ENCODE results near the gene HERC3.

The HERC3 gene

GRCh38 chr4:88705223-88705622, 112.9 kb downstream of the HERC3 start:
- Histone ChIP-seq H3K4me3 (replicated peaks; ENCODE audit: insufficient read depth, low read length) (no peak overlapping the region), H3K27me3 (ENCODE audit: insufficient read depth, poor library complexity, severe bottlenecking) (no peaks in the 10 kb centered on the region), H3K27ac (replicated peaks) (no peak overlapping the region)
- DNase-seq (ENCODE audit: low read depth in 1 of 2, low spot score in 1 of 2), result no peak
- TF ChIP-seq GABPA (IDR thresholded peaks at IDR 0.05; ENCODE audit: low read depth), result no peak
- TF ChIP-seq POLR2AphosphoS5 (IDR thresholded peaks at IDR 0.05; ENCODE audit: low read depth), result no peak
- no peak for TF ChIP-seq REST (IDR thresholded peaks at IDR 0.05; ENCODE audit: insufficient replicate concordance, low read depth)
- TF ChIP-seq, protein P1, sequence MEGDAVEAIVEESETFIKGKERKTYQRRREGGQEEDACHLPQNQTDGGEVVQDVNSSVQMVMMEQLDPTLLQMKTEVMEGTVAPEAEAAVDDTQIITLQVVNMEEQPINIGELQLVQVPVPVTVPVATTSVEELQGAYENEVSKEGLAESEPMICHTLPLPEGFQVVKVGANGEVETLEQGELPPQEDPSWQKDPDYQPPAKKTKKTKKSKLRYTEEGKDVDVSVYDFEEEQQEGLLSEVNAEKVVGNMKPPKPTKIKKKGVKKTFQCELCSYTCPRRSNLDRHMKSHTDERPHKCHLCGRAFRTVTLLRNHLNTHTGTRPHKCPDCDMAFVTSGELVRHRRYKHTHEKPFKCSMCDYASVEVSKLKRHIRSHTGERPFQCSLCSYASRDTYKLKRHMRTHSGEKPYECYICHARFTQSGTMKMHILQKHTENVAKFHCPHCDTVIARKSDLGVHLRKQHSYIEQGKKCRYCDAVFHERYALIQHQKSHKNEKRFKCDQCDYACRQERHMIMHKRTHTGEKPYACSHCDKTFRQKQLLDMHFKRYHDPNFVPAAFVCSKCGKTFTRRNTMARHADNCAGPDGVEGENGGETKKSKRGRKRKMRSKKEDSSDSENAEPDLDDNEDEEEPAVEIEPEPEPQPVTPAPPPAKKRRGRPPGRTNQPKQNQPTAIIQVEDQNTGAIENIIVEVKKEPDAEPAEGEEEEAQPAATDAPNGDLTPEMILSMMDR (IDR thresholded peaks at IDR 0.05; ENCODE audit: insufficient read depth, low read length), result no peak
- no peak for TF ChIP-seq SPI1 (IDR thresholded peaks at IDR 0.05; ENCODE audit: borderline replicate concordance, low read depth)

DNA sequence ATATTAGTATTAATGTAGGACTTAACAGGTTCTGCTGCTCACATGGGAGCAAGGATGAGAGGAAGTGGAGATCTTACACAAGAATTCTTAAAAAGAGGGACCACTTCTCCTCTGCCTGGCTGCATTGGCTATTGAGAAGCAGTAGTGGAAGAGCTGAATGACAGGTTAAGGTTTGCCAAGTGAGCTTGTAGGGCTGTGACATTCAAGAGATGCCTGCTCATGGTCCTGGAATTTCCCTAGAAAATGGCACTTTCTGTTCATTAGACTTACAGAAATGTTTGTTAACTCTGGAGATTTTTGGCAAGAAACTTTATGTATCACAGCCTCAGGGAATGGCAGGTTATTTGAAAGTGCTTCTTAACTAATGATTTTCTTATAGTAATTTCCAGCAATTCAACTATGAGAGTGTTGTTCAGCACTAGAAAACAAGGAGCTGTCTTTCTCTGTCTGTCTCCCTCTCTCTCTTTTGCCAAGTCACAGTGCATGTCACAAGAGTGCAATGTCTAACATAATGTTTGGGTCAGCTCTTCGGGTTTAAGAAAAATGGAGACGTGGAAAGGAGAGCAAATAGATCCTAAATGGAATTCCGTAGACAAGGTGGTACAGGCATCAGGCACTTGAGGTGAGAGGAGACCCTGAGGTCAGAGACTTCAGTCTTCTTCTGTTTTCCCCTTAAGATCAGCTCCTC, 113.7 kb downstream of the HERC3 start:
- Histone ChIP-seq H3K4me3 (replicated peaks; ENCODE audit: insufficient read depth, low read length) (no peak overlapping the region), H3K27ac (replicated peaks) (no peak overlapping the region), H3K27me3 (ENCODE audit: insufficient read depth, poor library complexity, severe bottlenecking) (no peaks in the 10 kb centered on the region)
- 0 out of 2 replicates have a peak, but pooled peaks have one; percentile 19 for TF ChIP-seq SPI1 (IDR thresholded peaks at IDR 0.05; ENCODE audit: borderline replicate concordance, low read depth)
- TF ChIP-seq, protein P1 (IDR thresholded peaks at IDR 0.05; ENCODE audit: insufficient read depth, low read length), result no peak
- no peak for DNase-seq (ENCODE audit: low read depth in 1 of 2, low spot score in 1 of 2)

- Histone ChIP-seq H3K4me3 (replicated peaks; ENCODE audit: insufficient read depth, low read length) (no peak overlapping the region), H3K27me3 (ENCODE audit: insufficient read depth, poor library complexity, severe bottlenecking) (no peaks in the 10 kb centered on the region), H3K27ac (replicated peaks) (no peak overlapping the region)
- DNase-seq (ENCODE audit: low read depth in 1 of 2, low spot score in 1 of 2), result no peak
- TF ChIP-seq REST (IDR thresholded peaks at IDR 0.05; ENCODE audit: insufficient replicate concordance, low read depth) (no peak), SPI1 (IDR thresholded peaks at IDR 0.05; ENCODE audit: borderline replicate concordance, low read depth) (no peak), POLR2AphosphoS5 (IDR thresholded peaks at IDR 0.05; ENCODE audit: low read depth) (no peak), GABPA (IDR thresholded peaks at IDR 0.05; ENCODE audit: low read depth) (no peak)
- TF ChIP-seq, protein P1 (IDR thresholded peaks at IDR 0.05; ENCODE audit: insufficient read depth, low read length), result no peak
Observed at GRCh38 chr4:88706574-88706973, 114.3 kb downstream of the HERC3 start.

- no peak for DNase-seq (ENCODE audit: low read depth in 1 of 2, low spot score in 1 of 2)
- H3K4me3 ChIP-seq (replicated peaks; ENCODE audit: insufficient read depth, low read length), result no peak overlapping the region
Observed at GRCh38 chr4:88709989-88710388, 117.7 kb downstream of the HERC3 start.

More at GRCh38 chr4:88709989-88710388, 117.7 kb downstream of the HERC3 start:
- TF ChIP-seq GABPA (IDR thresholded peaks at IDR 0.05; ENCODE audit: low read depth), result no peak
- no peak for TF ChIP-seq POLR2AphosphoS5 (IDR thresholded peaks at IDR 0.05; ENCODE audit: low read depth)
- TF ChIP-seq REST (IDR thresholded peaks at IDR 0.05; ENCODE audit: insufficient replicate concordance, low read depth), result no peak
- no peak for TF ChIP-seq SPI1 (IDR thresholded peaks at IDR 0.05; ENCODE audit: borderline replicate concordance, low read depth)
- TF ChIP-seq, protein P1 (IDR thresholded peaks at IDR 0.05; ENCODE audit: insufficient read depth, low read length), result no peak
- no peaks in the 10 kb centered on the region for H3K27me3 ChIP-seq (ENCODE audit: insufficient read depth, poor library complexity, severe bottlenecking)
- H3K27ac ChIP-seq (replicated peaks), result no peak overlapping the region

Measured in HL-60 (cell line).